Stomach smooth muscle (tissue), 2 donors: Measurements from ENCODE around the gene ERCC5.

Experiments used
- H3K27ac ChIP-seq: one replicate; pipeline ENCODE4 v1.7.0; 2013; ENCODE audit warnings: mild to moderate bottlenecking, low read length, inconsistent platforms
- H3K27me3 ChIP-seq, 2 donors: one replicate each; pipeline ENCODE4 v1.7.0; 2013; ENCODE audit warnings: low read length in 2 of 2; ENCODE audit not compliant: insufficient read depth in 2 of 2, control insufficient read depth in 1 of 2
- H3K36me3 ChIP-seq, 2 donors: one replicate each; pipeline ENCODE4 v1.7.0; 2013; ENCODE audit warnings: low read length in 2 of 2; ENCODE audit not compliant: control insufficient read depth in 2 of 2, insufficient read depth in 2 of 2
- H3K4me1 ChIP-seq: one replicate; pipeline ENCODE4 v1.7.0; 2013; ENCODE audit warnings: low read length; ENCODE audit not compliant: control insufficient read depth, insufficient read depth
- H3K4me3 ChIP-seq, 2 donors: one replicate each; pipeline ENCODE4 v1.7.0; 2013; ENCODE audit warnings: low read length in 2 of 2
- H3K9ac ChIP-seq, 2 donors: one replicate each; pipeline ENCODE4 v1.7.0; 2013; ENCODE audit warnings: low read length in 2 of 2, mild to moderate bottlenecking in 1 of 2
- H3K9me3 ChIP-seq, 2 donors: one replicate each; pipeline ENCODE4 v1.7.0; 2013; ENCODE audit warnings: low read length in 2 of 2; ENCODE audit not compliant: control insufficient read depth in 2 of 2
- donor health status: healthy.
- donor health status: Pancreatic carcinoma.

ERCC5 gene

GRCh38 chr13:102815788-102816187, 30.0 kb upstream of the ERCC5 start:
- Histone ChIP-seq H3K36me3 (peaks cover 4 to 13% of the 10 kb centered on the region in 2 donors), H3K4me1 (no peaks in the 10 kb centered on the region), H3K27me3 (no peaks in the 10 kb centered on the region), H3K27ac (no peak overlapping the region), H3K4me3 (no peak overlapping the region), H3K9me3 (no peaks in the 10 kb centered on the region), H3K9ac (no peak overlapping the region)

GRCh38 chr13:102816708-102817107, 29.1 kb upstream of the ERCC5 start:
- Histone ChIP-seq H3K36me3 (peaks cover 5 to 14% of the 10 kb centered on the region in 2 donors), H3K9me3 (no peaks in the 10 kb centered on the region)

GRCh38 chr13:102817241-102817640, 28.6 kb upstream of the ERCC5 start:
- Histone ChIP-seq H3K27me3 (no peaks in the 10 kb centered on the region), H3K9me3 (no peaks in the 10 kb centered on the region), H3K4me3 (no peak overlapping the region), H3K9ac (no peak overlapping the region), H3K27ac (no peak overlapping the region), H3K36me3 (peaks cover 10 to 19% of the 10 kb centered on the region in 2 donors), H3K4me1 (no peaks in the 10 kb centered on the region)

More at GRCh38 chr13:102816708-102817107, 29.1 kb upstream of the ERCC5 start:
- H3K9ac ChIP-seq = no peak overlapping the region
- no peak overlapping the region for H3K27ac ChIP-seq
- H3K27me3 ChIP-seq = no peaks in the 10 kb centered on the region
- H3K4me3 ChIP-seq = no peak overlapping the region
- no peaks in the 10 kb centered on the region for H3K4me1 ChIP-seq

GRCh38 chr13:102817907-102818306, 27.9 kb upstream of the ERCC5 start:
- H3K36me3 ChIP-seq = peaks cover 17 to 24% of the 10 kb centered on the region in 2 donors
- H3K4me3 ChIP-seq = no peak overlapping the region
- no peak overlapping the region for H3K27ac ChIP-seq
- H3K9ac ChIP-seq = no peak overlapping the region
- H3K9me3 ChIP-seq = no peaks in the 10 kb centered on the region
- H3K4me1 ChIP-seq = no peaks in the 10 kb centered on the region
- no peaks in the 10 kb centered on the region for H3K27me3 ChIP-seq

- H3K27me3 ChIP-seq = no peaks in the 10 kb centered on the region
- H3K9ac ChIP-seq = no peak overlapping the region
- H3K9me3 ChIP-seq = no peaks in the 10 kb centered on the region
- no peak overlapping the region for H3K4me3 ChIP-seq
- peaks cover 30 to 31% of the 10 kb centered on the region in 2 donors for H3K36me3 ChIP-seq
- H3K4me1 ChIP-seq = no peaks in the 10 kb centered on the region
- H3K27ac ChIP-seq = no peak overlapping the region
Observed at GRCh38 chr13:102825400-102825799, 20.4 kb upstream of the ERCC5 start.

- no peak overlapping the region for H3K9ac ChIP-seq
- H3K4me1 ChIP-seq = no peaks in the 10 kb centered on the region
- no peaks in the 10 kb centered on the region for H3K9me3 ChIP-seq
- H3K27me3 ChIP-seq = no peaks in the 10 kb centered on the region
- no peak overlapping the region for H3K27ac ChIP-seq
- peaks cover 30 to 31% of the 10 kb centered on the region in 2 donors for H3K36me3 ChIP-seq
- no peak overlapping the region for H3K4me3 ChIP-seq
Observed at GRCh38 chr13:102825921-102826706, 19.7 kb upstream of the ERCC5 start.

GRCh38 chr13:102830646-102831045, 15.2 kb upstream of the ERCC5 start:
- Histone ChIP-seq H3K9me3 (no peaks in the 10 kb centered on the region), H3K4me1 (no peaks in the 10 kb centered on the region), H3K27ac (no peak overlapping the region), H3K36me3 (peaks cover 10 to 18% of the 10 kb centered on the region in 2 donors), H3K27me3 (no peaks in the 10 kb centered on the region), H3K9ac (no peak overlapping the region), H3K4me3 (no peak overlapping the region)

GRCh38 chr13:102836471-102836870, 9.4 kb upstream of the ERCC5 start:
- Histone ChIP-seq H3K36me3 (peaks cover 23 to 26% of the 10 kb centered on the region in 2 donors), H3K4me3 (no peak overlapping the region), H3K27me3 (no peaks in the 10 kb centered on the region)

GRCh38 chr13:102838273-102838672, 7.6 kb upstream of the ERCC5 start:
- Histone ChIP-seq H3K4me1 (no peaks in the 10 kb centered on the region), H3K4me3 (no peak overlapping the region), H3K36me3 (peaks cover 23% of the 10 kb centered on the region in 2 donors), H3K9ac (no peak overlapping the region), H3K27me3 (no peaks in the 10 kb centered on the region), H3K9me3 (no peaks in the 10 kb centered on the region), H3K27ac (no peak overlapping the region)

More at GRCh38 chr13:102836471-102836870, 9.4 kb upstream of the ERCC5 start:
- Histone ChIP-seq H3K27ac (no peak overlapping the region), H3K4me1 (no peaks in the 10 kb centered on the region), H3K9me3 (no peaks in the 10 kb centered on the region), H3K9ac (no peak overlapping the region)

- no peak overlapping the region for H3K27ac ChIP-seq
- H3K36me3 ChIP-seq = peaks cover 23% of the 10 kb centered on the region in 2 donors
- H3K4me3 ChIP-seq = no peak overlapping the region
- H3K9ac ChIP-seq = no peak overlapping the region
- no peaks in the 10 kb centered on the region for H3K9me3 ChIP-seq
- H3K27me3 ChIP-seq = no peaks in the 10 kb centered on the region
- H3K4me1 ChIP-seq = no peaks in the 10 kb centered on the region
Observed at GRCh38 chr13:102838982-102839381, 6.8 kb upstream of the ERCC5 start.

- H3K27me3 ChIP-seq = no peaks in the 10 kb centered on the region
- no peaks in the 10 kb centered on the region for H3K9me3 ChIP-seq
- H3K9ac ChIP-seq = no peak overlapping the region
- no peaks in the 10 kb centered on the region for H3K4me1 ChIP-seq
- H3K27ac ChIP-seq = no peak overlapping the region
- no peak overlapping the region for H3K4me3 ChIP-seq
- peaks cover 23% of the 10 kb centered on the region in 2 donors for H3K36me3 ChIP-seq
Observed at GRCh38 chr13:102839462-102839861, 6.4 kb upstream of the ERCC5 start.
